GM06990 (cell line): Measurements from ENCODE around the gene NES.

Source experiments
- DNase-seq: peaks from one replicate; pipeline ENCODE4 v3.0.0-alpha.2; 2011; ENCODE audit not compliant: insufficient read length; ENCODE audit errors: extremely low read depth
- H3K27me3 ChIP-seq: replicated peaks from 2 replicates; pipeline ENCODE4 v1.6.0; 2011; ENCODE audit warnings: low read length; ENCODE audit not compliant: control insufficient read depth, insufficient read depth
- H3K36me3 ChIP-seq: 2 replicates; pipeline ENCODE4 v1.5.1; 2011; ENCODE audit warnings: low read length; ENCODE audit not compliant: control insufficient read depth, insufficient read depth
- H3K4me3 ChIP-seq: replicated peaks from 2 replicates; pipeline ENCODE4 v1.5.1; 2011; ENCODE audit warnings: low read depth, mild to moderate bottlenecking, control low read depth, low read length
- CTCF ChIP-seq: IDR thresholded peaks from 2 replicates; pipeline ENCODE4 v1.5.1; 2011; ENCODE audit warnings: low read length, control low read depth, mild to moderate bottlenecking, inconsistent platforms; ENCODE audit not compliant: insufficient read depth, poor library complexity, severe bottlenecking

NES gene

GRCh38 chr1:156664767-156665411, 12.3 kb downstream of the NES start:
- no peaks in the 10 kb centered on the region for H3K27me3 ChIP-seq
- peak; percentile 81 for DNase-seq
- H3K4me3 ChIP-seq = no peak overlapping the region
- no peak for TF ChIP-seq CTCF
- no peaks in the 10 kb centered on the region for H3K36me3 ChIP-seq

DNA sequence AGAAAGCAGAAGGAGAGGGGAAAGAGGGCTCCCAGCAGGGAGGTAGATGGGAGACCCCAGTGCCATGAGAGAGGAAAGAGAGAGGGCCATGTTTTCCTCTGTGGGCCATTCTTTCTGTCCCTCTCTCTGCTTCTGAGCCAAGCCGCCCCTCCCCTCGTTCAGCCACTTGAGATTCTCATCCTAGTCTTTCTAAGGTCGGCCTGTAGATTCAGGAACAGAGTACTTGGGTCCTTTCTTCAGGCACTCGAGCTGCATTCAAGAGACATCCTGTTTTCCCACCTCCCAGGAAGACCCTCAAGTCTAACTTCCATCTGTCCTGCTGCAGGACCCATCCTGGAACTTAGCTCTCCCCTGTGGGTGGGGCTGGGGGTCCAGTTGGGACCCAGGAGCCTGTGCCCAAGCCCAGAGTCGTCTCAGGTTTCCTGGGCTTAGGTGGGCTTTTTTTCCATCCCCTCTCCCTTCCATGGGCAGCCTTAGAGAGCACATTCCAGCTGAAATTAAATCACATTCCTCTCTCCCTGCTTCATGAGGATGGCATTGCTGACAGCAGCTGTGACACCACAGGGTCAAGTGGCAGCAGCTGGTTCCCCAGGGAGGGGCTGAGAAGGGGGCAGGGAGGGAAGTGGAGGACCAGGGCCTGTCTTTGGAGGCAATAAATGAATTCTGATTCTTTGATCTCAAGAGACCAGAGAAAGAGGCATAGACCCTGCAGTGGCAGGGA, 13.0 kb downstream of the NES start:
- H3K4me3 ChIP-seq = no peak overlapping the region
- no peak for TF ChIP-seq CTCF
- no peak for DNase-seq
- no peaks in the 10 kb centered on the region for H3K36me3 ChIP-seq
- H3K27me3 ChIP-seq = no peaks in the 10 kb centered on the region

DNA sequence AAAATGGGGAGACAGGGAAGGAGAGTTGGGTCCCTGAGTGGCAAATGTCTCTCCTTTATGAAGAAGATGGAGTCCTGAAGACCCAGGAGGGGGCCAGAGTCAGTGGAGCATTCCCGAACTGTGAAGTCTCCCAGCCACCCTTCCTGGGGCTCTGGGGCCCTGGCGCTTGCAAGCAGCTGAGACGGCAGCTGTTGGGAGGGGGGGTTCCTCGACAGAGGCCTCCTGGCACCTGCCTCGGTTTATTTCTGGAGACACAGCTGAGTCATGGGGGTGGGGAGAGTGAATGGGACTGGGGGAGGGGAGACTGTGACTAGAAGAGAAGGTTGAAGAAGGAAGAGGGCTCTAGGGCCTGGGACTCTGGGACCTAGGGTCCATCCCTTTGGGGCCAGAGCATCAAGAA, 14.0 kb downstream of the NES start:
- peak; percentile 56 for DNase-seq
- Histone ChIP-seq H3K27me3 (no peaks in the 10 kb centered on the region), H3K4me3 (no peak overlapping the region), H3K36me3 (no peaks in the 10 kb centered on the region)
- no peak for TF ChIP-seq CTCF

DNA sequence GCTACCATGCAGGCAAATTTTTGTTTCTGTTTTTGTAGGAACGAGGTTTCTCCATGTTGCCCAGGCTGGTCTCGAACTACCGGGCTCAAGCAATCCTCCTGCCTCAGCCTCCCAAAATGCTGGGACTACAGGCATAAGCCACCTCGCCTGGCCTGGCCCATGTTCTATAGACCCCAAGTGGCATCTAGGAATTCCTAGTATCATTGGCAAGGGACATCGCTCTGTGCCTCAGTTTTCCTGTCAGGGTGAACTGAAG, 14.5 kb downstream of the NES start:
- TF ChIP-seq CTCF = no peak
- no peak for DNase-seq

DNA sequence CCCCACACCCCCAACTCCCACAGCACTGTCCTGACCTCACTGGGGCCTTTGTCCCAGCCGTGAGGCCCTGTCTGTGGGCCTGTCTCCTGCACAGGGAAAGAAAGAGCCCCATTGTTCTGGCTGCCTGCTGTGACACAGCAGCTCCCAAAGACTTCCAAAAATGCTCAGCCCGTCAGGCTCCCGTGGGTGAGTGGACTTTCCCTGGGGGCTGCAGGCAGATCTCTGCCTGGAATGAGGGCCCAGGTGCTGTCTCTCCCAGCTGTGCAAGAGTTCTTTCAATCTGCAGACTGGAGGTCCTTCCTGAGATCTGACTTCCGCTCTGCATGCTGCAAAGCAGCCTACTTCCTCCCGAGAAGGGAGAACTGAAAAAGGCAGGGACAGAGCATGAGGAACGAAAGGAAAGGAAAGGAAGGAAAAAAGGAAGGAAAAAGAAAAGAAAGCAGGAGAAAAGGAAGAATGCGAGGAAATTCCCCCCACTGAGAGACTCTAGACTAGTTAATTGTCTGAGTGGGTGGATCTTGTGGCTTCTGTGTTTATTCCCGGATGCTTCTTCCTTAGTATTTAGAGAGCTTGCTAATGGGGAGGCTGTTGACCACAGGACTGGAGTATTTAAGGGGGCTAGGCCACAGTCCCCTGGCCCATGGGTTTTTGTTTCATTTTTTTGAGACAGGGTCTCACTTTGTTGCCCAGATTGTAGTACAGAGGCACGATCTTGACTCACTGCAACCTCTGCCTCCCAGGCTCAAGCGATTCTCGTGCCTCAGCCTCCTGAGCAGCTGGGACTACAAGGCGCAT, 15.0 kb downstream of the NES start:
- TF ChIP-seq CTCF = no peak
- H3K27me3 ChIP-seq = no peaks in the 10 kb centered on the region
- DNase-seq = peak; percentile 52
- no peak overlapping the region for H3K4me3 ChIP-seq
- no peaks in the 10 kb centered on the region for H3K36me3 ChIP-seq

More for the DNA sequence above, 14.5 kb downstream of the NES start:
- Histone ChIP-seq H3K4me3 (no peak overlapping the region), H3K36me3 (no peaks in the 10 kb centered on the region), H3K27me3 (no peaks in the 10 kb centered on the region)
